DND-41 (cell line): ENCODE data around the gene SENP6.
"Not testable (repeated sequence)": the region's sequence is repeated elsewhere in the genome, so short reads cannot be mapped to it uniquely, and the experiment has no call there.

ENCODE experiments used
- ATAC-seq: fragments of 200-7000 bp; cut with Tn5 transposase; 3 replicates; pipeline ENCODE4 v1.9.1; 2021; ENCODE audit warnings: low read depth; ENCODE audit not compliant: insufficient read depth
- DNase-seq: peaks from one replicate; pipeline ENCODE4 v3.0.0-alpha.2; 2020
- H2AFZ ChIP-seq: 2 replicates; pipeline ENCODE4 v1.6.0; 2012; ENCODE audit warnings: low read depth, low read length
- H3K27ac ChIP-seq: 2 replicates; pipeline ENCODE4 v1.5.1; 2012; ENCODE audit warnings: low read length, inconsistent platforms
- H3K27me3 ChIP-seq: fragments of 200-600 bp; sonication (generic); 2 replicates; pipeline ENCODE4 v1.6.0; 2012; ENCODE audit warnings: low read length, mild to moderate bottlenecking, inconsistent platforms; ENCODE audit not compliant: insufficient read depth, poor library complexity
- H3K36me3 ChIP-seq: 2 replicates; pipeline ENCODE4 v1.5.1; 2012; ENCODE audit warnings: low read length, inconsistent platforms; ENCODE audit not compliant: insufficient read depth
- H3K4me1 ChIP-seq: 2 replicates; pipeline ENCODE4 v1.5.1; 2012; ENCODE audit warnings: mild to moderate bottlenecking, low read length; ENCODE audit not compliant: insufficient read depth
- H3K4me2 ChIP-seq: 2 replicates; pipeline ENCODE4 v1.6.0; 2012; ENCODE audit warnings: mild to moderate bottlenecking, moderate library complexity, low read length, inconsistent platforms; ENCODE audit not compliant: insufficient read depth
- H3K4me3 ChIP-seq, 2 experiments: fragments of 200-600 bp in 1 of 2; shearing (Covaris generic) in 1 of 2; 2 replicates each; pipeline ENCODE4 v1.5.1; 2012 to 2016; ENCODE audit warnings: inconsistent platforms in 2 of 2, low read length in 2 of 2, mild to moderate bottlenecking in 2 of 2, low read depth in 1 of 2, moderate library complexity in 1 of 2
- H3K79me2 ChIP-seq: 2 replicates; pipeline ENCODE4 v1.6.0; 2012; ENCODE audit warnings: low read length, inconsistent platforms; ENCODE audit not compliant: insufficient read depth
- H3K9ac ChIP-seq: 2 replicates; pipeline ENCODE4 v1.6.0; 2012; ENCODE audit warnings: low read depth, mild to moderate bottlenecking, inconsistent platforms, low read length, moderate library complexity
- H3K9me3 ChIP-seq: 2 replicates; pipeline ENCODE4 v1.5.1; 2012; ENCODE audit warnings: low read length, moderate library complexity, mild to moderate bottlenecking, inconsistent platforms; ENCODE audit not compliant: insufficient read depth, severe bottlenecking
- H4K20me1 ChIP-seq: 2 replicates; pipeline ENCODE4 v1.6.0; 2012; ENCODE audit warnings: low read length; ENCODE audit not compliant: insufficient read depth
- CTCF ChIP-seq: IDR thresholded peaks from 2 replicates; pipeline ENCODE4 v1.5.1; 2012; ENCODE audit warnings: borderline replicate concordance, low read length, moderate library complexity, mild to moderate bottlenecking; ENCODE audit not compliant: poor library complexity, severe bottlenecking; ENCODE audit errors: extremely low read depth
- EZH2 ChIP-seq: IDR thresholded peaks from 3 replicates; pipeline ENCODE4 v1.6.1; 2012; ENCODE audit warnings: borderline replicate concordance, low read depth, mild to moderate bottlenecking, moderate library complexity, low read length, inconsistent platforms; ENCODE audit not compliant: severe bottlenecking

Gene SENP6

GRCh38 chr6:75719133-75719532, 117.5 kb downstream of the SENP6 start:
- Histone ChIP-seq H3K27me3 (no peaks in the 10 kb centered on the region), H4K20me1 (no peaks in the 10 kb centered on the region; the same call in 1 of the 2 replicates), H3K27ac (no peak overlapping the region), H3K36me3 (peaks cover 21% of the 10 kb centered on the region), H3K4me3 (no peak overlapping the region), H3K4me2 (no peak overlapping the region), H3K9me3 (no peaks in the 10 kb centered on the region), H3K79me2 (no peaks in the 10 kb centered on the region), H3K9ac (no peak overlapping the region), H3K4me1 (no peaks in the 10 kb centered on the region), H2AFZ (no peak overlapping the region)
- TF ChIP-seq CTCF = no peak
- no peak for TF ChIP-seq EZH2
- ATAC-seq (no peak), DNase-seq (no peak)

DNA sequence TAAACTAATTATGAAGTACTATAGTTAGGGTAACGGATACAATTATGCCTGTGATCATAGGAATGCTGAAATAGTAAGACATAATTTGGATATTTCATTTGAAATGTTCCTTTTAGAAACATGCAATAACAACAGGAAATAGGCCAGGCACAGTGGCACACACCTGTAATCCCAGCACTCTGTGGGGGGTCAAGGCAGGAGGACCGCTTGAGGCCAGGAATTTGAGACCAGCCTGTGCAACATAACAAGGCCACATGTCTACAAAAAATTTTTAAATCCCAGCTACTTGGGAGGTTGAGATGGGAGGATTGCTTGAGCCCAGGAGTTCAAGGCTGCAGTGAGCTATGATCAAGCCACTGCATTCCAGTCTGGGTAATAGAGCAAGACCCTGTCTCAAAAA, 121.7 kb downstream of the SENP6 start:
- Histone ChIP-seq H3K9ac (no peak overlapping the region), H3K4me3 (no peak overlapping the region), H3K27me3 (no peaks in the 10 kb centered on the region), H3K79me2 (no peaks in the 10 kb centered on the region), H4K20me1 (no peaks in the 10 kb centered on the region; the same call in 1 of the 2 replicates), H3K36me3 (no peaks in the 10 kb centered on the region), H3K4me2 (no peak overlapping the region), H2AFZ (no peak overlapping the region), H3K4me1 (no peaks in the 10 kb centered on the region), H3K9me3 (no peaks in the 10 kb centered on the region), H3K27ac (no peak overlapping the region)
- no peak for ATAC-seq
- TF ChIP-seq CTCF (no peak), EZH2 (no peak)
- no peak for DNase-seq

- ATAC-seq = no peak
- no peaks in the 10 kb centered on the region for H4K20me1 ChIP-seq
Observed at GRCh38 chr6:75727206-75727605, 125.5 kb downstream of the SENP6 start.

GRCh38 chr6:75731029-75731428, 129.3 kb downstream of the SENP6 start:
- not testable (repeated sequence) for ATAC-seq, H2AFZ ChIP-seq

More at GRCh38 chr6:75727206-75727605, 125.5 kb downstream of the SENP6 start:
- Histone ChIP-seq H3K27me3 (no peaks in the 10 kb centered on the region), H3K4me3 (no peak overlapping the region), H2AFZ (no peak overlapping the region), H3K9ac (no peak overlapping the region), H3K36me3 (no peaks in the 10 kb centered on the region), H3K79me2 (no peaks in the 10 kb centered on the region), H3K4me2 (no peak overlapping the region), H3K9me3 (no peaks in the 10 kb centered on the region), H3K4me1 (no peaks in the 10 kb centered on the region), H3K27ac (no peak overlapping the region)
- DNase-seq = no peak
- TF ChIP-seq EZH2 = no peak
- TF ChIP-seq CTCF = no peak

More at GRCh38 chr6:75731029-75731428, 129.3 kb downstream of the SENP6 start:
- H3K79me2 ChIP-seq, DNase-seq, H3K9me3 ChIP-seq, H3K4me2 ChIP-seq, H3K27ac ChIP-seq, H4K20me1 ChIP-seq, H3K27me3 ChIP-seq, H3K36me3 ChIP-seq, H3K4me3 ChIP-seq, H3K9ac ChIP-seq, H3K4me1 ChIP-seq: not testable (repeated sequence)
